Peyer's patch (tissue), 4 donors: ENCODE results near the gene TTLL8. TPM values are rescaled to one million over a fixed set of nuclear protein-coding genes. Genes with fewer than 3 reads are reported as not detected.

Experiments used
- DNase-seq, 3 donors: peaks; one replicate each; pipeline ENCODE4 v3.0.0-alpha.2; 2017 to 2019
- H3K27ac ChIP-seq, 4 donors: fragments of 200-600 bp; sonication (generic); one replicate each; pipeline ENCODE4 v1.5.1; 2016 to 2019
- H3K27me3 ChIP-seq, 2 donors: fragments of 200-600 bp; sonication (generic); one replicate each; pipeline ENCODE4 v1.5.1; 2019
- H3K36me3 ChIP-seq, 3 donors: fragments of 200-600 bp; sonication (generic); one replicate each; pipeline ENCODE4 v1.5.1; 2016 to 2019
- H3K4me1 ChIP-seq, 4 donors: fragments of 200-600 bp; sonication (generic); one replicate each; pipeline ENCODE4 v1.5.1; 2016 to 2019
- H3K4me3 ChIP-seq, 4 donors: fragments of 200-600 bp; sonication (generic); 1 replicate in 3 of 4; 2 replicates in 1 of 4; pipeline ENCODE4 v1.5.1; 2016 to 2019; ENCODE audit warnings: mild to moderate bottlenecking in 1 of 4
- H3K9me3 ChIP-seq, 4 donors: fragments of 200-600 bp; sonication (generic); one replicate each; pipeline ENCODE4 v1.5.1; 2016 to 2019; ENCODE audit warnings: mild to moderate bottlenecking in 1 of 4
- POLR2A ChIP-seq, 2 donors: fragments of 450-650 bp; IDR thresholded peaks; one replicate each; pipeline ENCODE4 v1.5.1; 2017; ENCODE audit warnings: antibody characterized with exemption in 2 of 2, mild to moderate bottlenecking in 2 of 2, moderate library complexity in 2 of 2
- total RNA-seq, 4 donors: library from RNA; depleted of rRNA; stranded (reverse); fragments of >200 nt; gene quantifications; one replicate each; pipeline ENCODE4 v1.1.0, GENCODE V29; 2016
- TF ChIP-seq, protein P1 (sequence below), 6 experiments: fragments of 450-650 bp in 4 of 6; fragments of 200-600 bp in 2 of 6; sonication (generic) in 1 of 6; IDR thresholded peaks; one replicate each; pipeline ENCODE4 v1.5.1; 2017 to 2019; ENCODE audit warnings: antibody characterized with exemption in 6 of 6, mild to moderate bottlenecking in 3 of 6, moderate library complexity in 1 of 6

Gene TTLL8
- total RNA-seq, 4 donors from 2014 or later: not detected

DNA sequence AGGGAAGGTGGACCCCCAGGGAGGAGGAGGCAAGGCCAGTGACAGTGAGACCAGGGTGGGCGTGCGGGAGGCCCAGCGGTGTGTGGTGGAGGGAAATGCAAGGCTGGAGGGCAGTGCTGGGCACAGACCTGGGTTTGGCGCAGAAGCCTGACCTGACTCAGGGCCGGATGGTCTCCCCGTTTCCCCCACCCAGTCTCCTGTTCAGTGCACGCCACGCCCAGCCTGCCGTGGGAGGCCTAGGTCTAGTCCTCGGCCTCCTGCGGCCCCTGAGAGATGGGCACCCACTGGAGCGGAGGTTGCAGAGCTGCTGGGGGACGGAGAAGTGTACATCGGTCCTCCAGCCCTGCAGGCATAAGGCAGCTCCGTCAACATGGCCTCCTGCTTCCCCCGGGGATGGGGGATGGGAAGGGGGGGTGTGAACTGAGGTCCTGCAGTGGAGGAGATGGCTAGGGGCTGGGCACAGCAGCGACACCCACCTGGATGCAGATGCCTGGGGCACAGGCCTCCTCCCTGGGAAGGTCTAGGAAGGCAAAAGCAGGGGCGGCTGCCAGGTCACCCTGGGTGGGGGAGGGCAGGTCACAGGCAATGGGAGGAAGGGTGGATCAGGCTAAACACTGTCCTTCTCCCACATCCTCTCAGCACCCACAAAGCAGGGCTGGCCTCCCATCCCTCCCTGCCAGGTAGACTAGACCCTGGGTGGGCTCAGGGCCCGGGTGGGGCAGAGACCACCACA, 61.4 kb downstream of the TTLL8 start:
- Histone ChIP-seq H3K9me3 (peaks cover 0 to under 1% (median 0%) of the 10 kb centered on the region in 4 donors), H3K4me3 (peak overlapping the region in 2 of 4 donors; percentile 23 to 24), H3K27ac (peak overlapping the region in 3 of 4 donors; percentile 59 to 90 (median 84)), H3K4me1 (peaks cover 0 to 30% (median 8%) of the 10 kb centered on the region in 4 donors), H3K36me3 (no peaks in the 10 kb centered on the region), H3K27me3 (no peaks in the 10 kb centered on the region)
- TF ChIP-seq POLR2A (IDR thresholded peaks at IDR 0.05): no peak
- TF ChIP-seq, protein P1, sequence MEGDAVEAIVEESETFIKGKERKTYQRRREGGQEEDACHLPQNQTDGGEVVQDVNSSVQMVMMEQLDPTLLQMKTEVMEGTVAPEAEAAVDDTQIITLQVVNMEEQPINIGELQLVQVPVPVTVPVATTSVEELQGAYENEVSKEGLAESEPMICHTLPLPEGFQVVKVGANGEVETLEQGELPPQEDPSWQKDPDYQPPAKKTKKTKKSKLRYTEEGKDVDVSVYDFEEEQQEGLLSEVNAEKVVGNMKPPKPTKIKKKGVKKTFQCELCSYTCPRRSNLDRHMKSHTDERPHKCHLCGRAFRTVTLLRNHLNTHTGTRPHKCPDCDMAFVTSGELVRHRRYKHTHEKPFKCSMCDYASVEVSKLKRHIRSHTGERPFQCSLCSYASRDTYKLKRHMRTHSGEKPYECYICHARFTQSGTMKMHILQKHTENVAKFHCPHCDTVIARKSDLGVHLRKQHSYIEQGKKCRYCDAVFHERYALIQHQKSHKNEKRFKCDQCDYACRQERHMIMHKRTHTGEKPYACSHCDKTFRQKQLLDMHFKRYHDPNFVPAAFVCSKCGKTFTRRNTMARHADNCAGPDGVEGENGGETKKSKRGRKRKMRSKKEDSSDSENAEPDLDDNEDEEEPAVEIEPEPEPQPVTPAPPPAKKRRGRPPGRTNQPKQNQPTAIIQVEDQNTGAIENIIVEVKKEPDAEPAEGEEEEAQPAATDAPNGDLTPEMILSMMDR (IDR thresholded peaks at IDR 0.05): no peak
- no peak for DNase-seq

DNA sequence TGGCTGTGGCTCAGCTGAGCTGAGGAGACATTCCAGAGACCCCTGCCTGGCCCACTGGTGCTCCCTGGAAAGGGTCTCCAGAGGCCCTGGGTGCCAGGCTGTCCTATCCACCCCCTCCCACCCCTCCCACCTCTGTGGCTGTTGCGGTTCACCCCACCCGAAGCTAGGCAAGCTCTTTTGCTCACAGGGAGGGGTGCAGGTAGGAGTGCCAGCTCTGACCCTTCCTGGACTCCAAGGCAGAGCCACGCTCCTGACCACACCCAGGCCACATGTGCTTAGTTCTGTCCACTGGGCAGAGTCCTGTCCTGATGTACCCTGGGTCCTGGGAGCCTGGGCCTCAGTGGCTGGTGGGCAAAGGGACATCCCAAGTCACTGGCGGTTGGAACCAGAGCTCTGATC, 62.0 kb downstream of the TTLL8 start:
- no peak overlapping the region for H3K4me3 ChIP-seq

DNA sequence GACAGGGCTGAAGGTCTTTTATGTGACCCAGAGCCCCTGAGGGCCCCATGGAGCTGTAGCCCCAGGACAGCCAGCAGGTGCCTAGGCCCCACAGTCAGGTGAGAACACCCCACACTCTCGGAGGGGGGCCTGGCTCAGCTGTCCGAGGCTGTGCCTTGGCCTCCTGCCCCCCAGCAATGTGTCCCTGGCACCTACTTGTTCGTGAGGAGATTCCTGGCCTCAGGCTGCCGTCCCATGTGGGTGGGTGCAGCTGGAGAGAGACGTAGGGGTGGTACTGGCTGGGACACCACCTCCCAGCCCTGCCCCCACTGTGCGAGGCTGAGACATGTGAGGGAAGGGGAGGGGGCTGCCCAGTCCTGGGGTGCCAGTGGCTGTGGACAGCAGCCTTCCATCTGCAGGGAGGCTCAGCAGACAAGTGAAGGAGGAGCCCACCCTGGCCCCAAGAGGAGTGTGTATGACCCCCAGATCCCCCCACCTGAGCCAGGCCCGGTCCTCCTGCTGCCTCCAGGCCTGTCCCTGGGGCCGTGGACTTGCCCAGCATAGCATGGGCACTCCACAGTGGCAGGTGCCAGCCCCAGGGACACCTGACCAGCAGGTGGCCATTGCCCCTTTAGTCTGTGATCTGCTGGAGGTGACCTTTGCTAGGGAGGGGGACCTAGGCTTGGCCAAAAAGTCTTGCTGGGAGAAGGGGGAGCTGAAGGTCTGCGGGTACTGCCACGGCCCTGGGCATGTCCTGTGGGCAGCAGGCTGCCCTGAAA, 62.6 kb downstream of the TTLL8 start:
- Histone ChIP-seq H3K27me3 (no peaks in the 10 kb centered on the region), H3K27ac (peak overlapping the region in 3 of 4 donors; percentile 43 to 90 (median 84))
- DNase-seq: peak in 2 of 3 donors; percentile 43 to 52

More for the DNA sequence above, 62.0 kb downstream of the TTLL8 start:
- peak in 2 of 3 donors; percentile 82 to 85 for DNase-seq
- peaks cover 0 to 6% (median 0%) of the 10 kb centered on the region in 4 donors for H3K9me3 ChIP-seq
- no peaks in the 10 kb centered on the region for H3K36me3 ChIP-seq
- H3K4me1 ChIP-seq: peaks cover 0 to 30% (median 8%) of the 10 kb centered on the region in 4 donors
- peak overlapping the region in 3 of 4 donors; percentile 59 to 90 (median 84) for H3K27ac ChIP-seq
- no peaks in the 10 kb centered on the region for H3K27me3 ChIP-seq
- TF ChIP-seq, protein P1 (IDR thresholded peaks at IDR 0.05): no peak
- peak in 1 of 2 donors; percentile 51 for TF ChIP-seq POLR2A (IDR thresholded peaks at IDR 0.05)

DNA sequence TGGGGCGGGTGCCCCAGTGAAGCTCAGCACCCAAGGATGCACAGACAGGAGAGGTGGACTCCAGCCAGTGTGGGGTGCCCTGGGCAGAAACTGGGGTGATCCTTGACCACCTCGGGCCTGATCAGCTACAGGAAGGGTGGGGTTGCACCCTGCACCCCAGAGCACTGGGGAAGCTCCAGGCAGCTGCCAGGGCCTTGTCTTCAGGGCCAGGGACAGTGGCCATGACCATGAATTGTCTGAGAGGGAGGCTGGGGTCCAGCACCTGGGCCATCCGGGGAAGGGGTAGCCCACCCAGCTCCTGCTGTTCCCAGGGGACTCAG, 63.1 kb downstream of the TTLL8 start:
- Histone ChIP-seq H3K27me3 (no peaks in the 10 kb centered on the region), H3K9me3 (peaks cover 0 to 11% (median 2%) of the 10 kb centered on the region in 4 donors), H3K27ac (peak overlapping the region in 2 of 4 donors; percentile 84 to 90), H3K4me1 (peaks cover 0 to 30% (median 8%) of the 10 kb centered on the region in 4 donors), H3K4me3 (no peak overlapping the region), H3K36me3 (no peaks in the 10 kb centered on the region)
- peak in 2 of 3 donors; percentile 55 to 60 for DNase-seq
- peak in 1 of 2 donors; percentile 40 for TF ChIP-seq POLR2A (IDR thresholded peaks at IDR 0.05)
- TF ChIP-seq, protein P1 (IDR thresholded peaks at IDR 0.05): no peak

More for the DNA sequence above, 62.6 kb downstream of the TTLL8 start:
- no peak for TF ChIP-seq POLR2A (IDR thresholded peaks at IDR 0.05)
- TF ChIP-seq, protein P1 (IDR thresholded peaks at IDR 0.05): peak in 1 of 6 experiments; percentile 15
- peaks cover 0 to 11% (median 0%) of the 10 kb centered on the region in 4 donors for H3K9me3 ChIP-seq
- no peaks in the 10 kb centered on the region for H3K36me3 ChIP-seq
- peaks cover 0 to 30% (median 8%) of the 10 kb centered on the region in 4 donors for H3K4me1 ChIP-seq
- no peak overlapping the region for H3K4me3 ChIP-seq

DNA sequence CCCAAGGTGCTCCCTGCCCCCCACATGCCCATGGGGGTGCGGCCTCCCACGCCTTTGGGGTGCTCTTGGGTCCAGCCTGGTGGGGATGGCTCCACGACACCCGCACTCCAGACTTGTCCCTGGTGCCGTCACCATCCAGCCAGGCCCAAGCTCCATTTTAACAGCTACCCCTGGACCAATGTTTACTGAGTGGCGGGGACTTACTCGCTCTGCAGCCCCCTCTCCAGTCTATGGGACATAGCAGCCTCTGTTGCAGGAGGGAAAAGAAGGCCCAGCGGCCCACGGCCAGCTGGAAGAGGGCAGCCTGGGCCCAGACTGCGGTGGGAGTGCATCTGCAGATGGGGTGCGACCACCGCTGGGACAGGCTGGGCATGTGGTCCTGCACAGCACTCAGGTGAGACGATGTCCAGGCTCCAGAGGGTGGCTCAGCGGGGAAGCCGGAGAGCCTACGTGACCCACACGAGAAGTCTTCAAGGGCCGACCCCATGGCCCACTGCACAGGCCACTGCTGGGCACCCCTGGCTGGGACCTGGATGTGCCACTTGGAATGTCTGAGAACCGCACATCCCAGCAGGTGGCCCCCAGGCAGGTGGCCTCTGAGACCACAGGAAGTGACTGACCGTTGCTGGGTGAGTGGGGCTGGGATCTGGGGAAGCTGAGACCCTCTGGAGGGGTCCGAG, 63.6 kb downstream of the TTLL8 start:
- TF ChIP-seq, protein P1 (IDR thresholded peaks at IDR 0.05): no peak
- TF ChIP-seq POLR2A (IDR thresholded peaks at IDR 0.05): no peak

More for the DNA sequence above, 63.6 kb downstream of the TTLL8 start:
- H3K27me3 ChIP-seq: no peaks in the 10 kb centered on the region
- peak in 1 of 3 donors; percentile 42 for DNase-seq
- no peaks in the 10 kb centered on the region for H3K36me3 ChIP-seq
- H3K4me3 ChIP-seq: no peak overlapping the region
- H3K4me1 ChIP-seq: peaks cover 0 to 27% (median 8%) of the 10 kb centered on the region in 4 donors
- peaks cover 0 to 11% (median 3%) of the 10 kb centered on the region in 4 donors for H3K9me3 ChIP-seq
- H3K27ac ChIP-seq: no peak overlapping the region
